ENCODE results near the gene CORIN. TPM values are rescaled to one million over a fixed set of nuclear protein-coding genes. Genes with fewer than 3 reads are reported as not detected.
"Not testable (repeated sequence)": the region's sequence is repeated elsewhere in the genome, so short reads cannot be mapped to it uniquely, and the experiment has no call there.

CORIN gene
- total RNA-seq, 3 donors from 2014 or later = not detected

- ATAC-seq = no peak
- H3K4me1 Mint-ChIP-seq (ENCODE audit: low read depth) = no peaks in the 10 kb centered on the region
- no peaks in the 10 kb centered on the region for H3K9me3 Mint-ChIP-seq
- H3K27me3 Mint-ChIP-seq (ENCODE audit: low read depth) = peaks cover 3% of the 10 kb centered on the region
- no peaks in the 10 kb centered on the region for H3K36me3 Mint-ChIP-seq (ENCODE audit: insufficient read depth)
- DNase-seq = no peak
- H3K4me3 Mint-ChIP-seq = no peak overlapping the region
Measured at GRCh38 chr4:47771020-47771419, 66.8 kb downstream of the CORIN start.

GRCh38 chr4:47767956-47768355, 69.9 kb downstream of the CORIN start:
- not testable (repeated sequence) for H3K36me3 Mint-ChIP-seq (ENCODE audit: insufficient read depth); H3K4me1 Mint-ChIP-seq (ENCODE audit: low read depth); H3K27me3 Mint-ChIP-seq (ENCODE audit: low read depth); ATAC-seq; H3K4me3 Mint-ChIP-seq; DNase-seq; H3K9me3 Mint-ChIP-seq

- no peak overlapping the region for H3K4me3 Mint-ChIP-seq
- H3K4me1 Mint-ChIP-seq (ENCODE audit: low read depth) = no peaks in the 10 kb centered on the region
- DNase-seq (no peak), ATAC-seq (no peak)
- no peaks in the 10 kb centered on the region for H3K36me3 Mint-ChIP-seq (ENCODE audit: insufficient read depth)
- peaks cover 6% of the 10 kb centered on the region for H3K27me3 Mint-ChIP-seq (ENCODE audit: low read depth)
- peaks cover 8% of the 10 kb centered on the region for H3K9me3 Mint-ChIP-seq
Measured at GRCh38 chr4:47763279-47763678, 74.6 kb downstream of the CORIN start.

GRCh38 chr4:47762376-47763266, 75.2 kb downstream of the CORIN start:
- Mint-ChIP-seq H3K4me3 (no peak overlapping the region), H3K9me3 (peaks cover 8% of the 10 kb centered on the region), H3K27me3 (ENCODE audit: low read depth) (peaks cover 6% of the 10 kb centered on the region), H3K4me1 (ENCODE audit: low read depth) (no peaks in the 10 kb centered on the region), H3K36me3 (ENCODE audit: insufficient read depth) (no peaks in the 10 kb centered on the region)
- no peak for DNase-seq
- no peak for ATAC-seq

GRCh38 chr4:47753316-47753715, 84.6 kb downstream of the CORIN start:
- Mint-ChIP-seq H3K9me3 (peaks cover 12% of the 10 kb centered on the region), H3K27me3 (ENCODE audit: low read depth) (peaks cover 15% of the 10 kb centered on the region)
- not testable (repeated sequence) for ATAC-seq; H3K4me3 Mint-ChIP-seq; DNase-seq; H3K36me3 Mint-ChIP-seq (ENCODE audit: insufficient read depth); H3K4me1 Mint-ChIP-seq (ENCODE audit: low read depth)

- Mint-ChIP-seq H3K4me1 (ENCODE audit: low read depth) (no peaks in the 10 kb centered on the region), H3K9me3 (peaks cover 12% of the 10 kb centered on the region), H3K36me3 (ENCODE audit: insufficient read depth) (no peaks in the 10 kb centered on the region), H3K27me3 (ENCODE audit: low read depth) (peaks cover 15% of the 10 kb centered on the region), H3K4me3 (no peak overlapping the region)
- DNase-seq (no peak), ATAC-seq (no peak)
Measured at GRCh38 chr4:47752214-47752613, 85.7 kb downstream of the CORIN start.

- H3K9me3 Mint-ChIP-seq = peaks cover 12% of the 10 kb centered on the region
- H3K36me3 Mint-ChIP-seq (ENCODE audit: insufficient read depth) = no peaks in the 10 kb centered on the region
- no peak for DNase-seq
- no peaks in the 10 kb centered on the region for H3K4me1 Mint-ChIP-seq (ENCODE audit: low read depth)
- no peak for ATAC-seq
- peaks cover 15% of the 10 kb centered on the region for H3K27me3 Mint-ChIP-seq (ENCODE audit: low read depth)
- no peak overlapping the region for H3K4me3 Mint-ChIP-seq
Measured at GRCh38 chr4:47750788-47751187, 87.1 kb downstream of the CORIN start.

GRCh38 chr4:47749858-47750257, 88.0 kb downstream of the CORIN start:
- H3K4me1 Mint-ChIP-seq (ENCODE audit: low read depth) = no peaks in the 10 kb centered on the region
- peaks cover 15% of the 10 kb centered on the region for H3K27me3 Mint-ChIP-seq (ENCODE audit: low read depth)
- DNase-seq (no peak), ATAC-seq (no peak)
- no peak overlapping the region for H3K4me3 Mint-ChIP-seq
- no peaks in the 10 kb centered on the region for H3K36me3 Mint-ChIP-seq (ENCODE audit: insufficient read depth)
- peaks cover 12% of the 10 kb centered on the region for H3K9me3 Mint-ChIP-seq

GRCh38 chr4:47749060-47749459, 88.8 kb downstream of the CORIN start:
- Mint-ChIP-seq H3K9me3 (peaks cover 12% of the 10 kb centered on the region), H3K27me3 (ENCODE audit: low read depth) (peaks cover 15% of the 10 kb centered on the region), H3K4me3 (no peak overlapping the region), H3K4me1 (ENCODE audit: low read depth) (no peaks in the 10 kb centered on the region), H3K36me3 (ENCODE audit: insufficient read depth) (no peaks in the 10 kb centered on the region)
- ATAC-seq = no peak
- DNase-seq = no peak

GRCh38 chr4:47747846-47748494, 89.9 kb downstream of the CORIN start:
- Mint-ChIP-seq H3K27me3 (ENCODE audit: low read depth) (peaks cover 15% of the 10 kb centered on the region), H3K36me3 (ENCODE audit: insufficient read depth) (no peaks in the 10 kb centered on the region), H3K4me1 (ENCODE audit: low read depth) (peaks cover 4% of the 10 kb centered on the region), H3K4me3 (no peak overlapping the region), H3K9me3 (peaks cover 6% of the 10 kb centered on the region)
- ATAC-seq (no peak), DNase-seq (no peak)

- Mint-ChIP-seq H3K36me3 (ENCODE audit: insufficient read depth) (no peaks in the 10 kb centered on the region), H3K4me3 (no peak overlapping the region), H3K9me3 (no peaks in the 10 kb centered on the region), H3K4me1 (ENCODE audit: low read depth) (peaks cover 4% of the 10 kb centered on the region), H3K27me3 (ENCODE audit: low read depth) (peaks cover 15% of the 10 kb centered on the region)
- DNase-seq = no peak
- ATAC-seq = no peak
Measured at GRCh38 chr4:47747211-47747610, 90.7 kb downstream of the CORIN start.

GRCh38 chr4:47746122-47746521, 91.7 kb downstream of the CORIN start:
- Mint-ChIP-seq H3K27me3 (ENCODE audit: low read depth) (peaks cover 10% of the 10 kb centered on the region), H3K4me1 (ENCODE audit: low read depth) (peaks cover 4% of the 10 kb centered on the region), H3K36me3 (ENCODE audit: insufficient read depth) (no peaks in the 10 kb centered on the region), H3K4me3 (no peak overlapping the region), H3K9me3 (no peaks in the 10 kb centered on the region)
- DNase-seq (no peak), ATAC-seq (no peak)

- H3K27me3 Mint-ChIP-seq (ENCODE audit: low read depth) = no peaks in the 10 kb centered on the region
- ATAC-seq (no peak), DNase-seq (no peak)
- H3K4me1 Mint-ChIP-seq (ENCODE audit: low read depth) = peaks cover 4% of the 10 kb centered on the region
- H3K9me3 Mint-ChIP-seq = peaks cover 4% of the 10 kb centered on the region
- H3K4me3 Mint-ChIP-seq = no peak overlapping the region
- no peaks in the 10 kb centered on the region for H3K36me3 Mint-ChIP-seq (ENCODE audit: insufficient read depth)
Measured at GRCh38 chr4:47744843-47745382, 93.0 kb downstream of the CORIN start.

GRCh38 chr4:47744253-47744652, 93.6 kb downstream of the CORIN start:
- H3K4me1 Mint-ChIP-seq (ENCODE audit: low read depth) = peaks cover 4% of the 10 kb centered on the region
- ATAC-seq (no peak), DNase-seq (no peak)
- H3K27me3 Mint-ChIP-seq (ENCODE audit: low read depth) = no peaks in the 10 kb centered on the region
- H3K36me3 Mint-ChIP-seq (ENCODE audit: insufficient read depth) = no peaks in the 10 kb centered on the region
- peaks cover 9% of the 10 kb centered on the region for H3K9me3 Mint-ChIP-seq
- no peak overlapping the region for H3K4me3 Mint-ChIP-seq

- no peak overlapping the region for H3K4me3 Mint-ChIP-seq
Measured at GRCh38 chr4:47741200-47741599, 96.7 kb downstream of the CORIN start.

More at GRCh38 chr4:47741200-47741599, 96.7 kb downstream of the CORIN start:
- ATAC-seq (no peak), DNase-seq (no peak)
- Mint-ChIP-seq H3K9me3 (peaks cover 18% of the 10 kb centered on the region), H3K27me3 (ENCODE audit: low read depth) (peaks cover 8% of the 10 kb centered on the region), H3K36me3 (ENCODE audit: insufficient read depth) (no peaks in the 10 kb centered on the region), H3K4me1 (ENCODE audit: low read depth) (peaks cover 4% of the 10 kb centered on the region)
